ENCODE data around the gene SIDT2.
"Not testable (repeated sequence)": the region's sequence is repeated elsewhere in the genome, so short reads cannot be mapped to it uniquely, and the experiment has no call there.

SIDT2 gene

GRCh38 chr11:117208710-117209109, 30.2 kb downstream of the SIDT2 start:
- not testable (repeated sequence) for H3K27me3 ChIP-seq (ENCODE audit: low read depth); H3K4me1 ChIP-seq; H3K4me3 ChIP-seq; DNase-seq (ENCODE audit: low spot score in 2 of 2); H3K9me3 ChIP-seq
- in situ Hi-C loops (cut with MboI; ENCODE audit: low sequenced_read_pairs), result loop anchor here (5.0 kb wide), 1 partner anchor 76 kb away; no protein-coding TSS in a partner anchor
- H3K36me3 ChIP-seq (replicated peaks), result peaks cover 11% of the 10 kb centered on the region

GRCh38 chr11:117209351-117210125, 31.0 kb downstream of the SIDT2 start:
- H3K4me3 ChIP-seq; DNase-seq (ENCODE audit: low spot score in 2 of 2); H3K9me3 ChIP-seq; H3K4me1 ChIP-seq; H3K27me3 ChIP-seq (ENCODE audit: low read depth): not testable (repeated sequence)
- in situ Hi-C loops (cut with MboI; ENCODE audit: low sequenced_read_pairs), result loop anchor here (5.0 kb wide), 1 partner anchor 77 kb away; no protein-coding TSS in a partner anchor
- peaks cover 15% of the 10 kb centered on the region for H3K36me3 ChIP-seq (replicated peaks)

- no peaks in the 10 kb centered on the region for H3K27me3 ChIP-seq (ENCODE audit: low read depth)
- in situ Hi-C loops (cut with MboI; ENCODE audit: low sequenced_read_pairs), result no loop called here
- H3K36me3 ChIP-seq (replicated peaks), result peaks cover 12% of the 10 kb centered on the region
- no peak overlapping the region for H3K4me3 ChIP-seq
- no peaks in the 10 kb centered on the region for H3K9me3 ChIP-seq
- DNase-seq (ENCODE audit: low spot score in 2 of 2), result no peak
- no peaks in the 10 kb centered on the region for H3K4me1 ChIP-seq
Measured at GRCh38 chr11:117210620-117211019, 32.1 kb downstream of the SIDT2 start.

GRCh38 chr11:117212697-117213355, 34.3 kb downstream of the SIDT2 start:
- H3K36me3 ChIP-seq (replicated peaks), result peaks cover 30% of the 10 kb centered on the region
- no peaks in the 10 kb centered on the region for H3K27me3 ChIP-seq (ENCODE audit: low read depth)
- no peaks in the 10 kb centered on the region for H3K4me1 ChIP-seq
- H3K4me3 ChIP-seq, result no peak overlapping the region
- no peaks in the 10 kb centered on the region for H3K9me3 ChIP-seq
- in situ Hi-C loops (cut with MboI; ENCODE audit: low sequenced_read_pairs), result no loop called here
- DNase-seq (ENCODE audit: low spot score in 2 of 2), result no peak

GRCh38 chr11:117214404-117215110, 36.0 kb downstream of the SIDT2 start:
- H3K36me3 ChIP-seq (replicated peaks), result peaks cover 41% of the 10 kb centered on the region
- in situ Hi-C loops (cut with MboI; ENCODE audit: low sequenced_read_pairs), result no loop called here
- no peak overlapping the region for H3K4me3 ChIP-seq
- no peaks in the 10 kb centered on the region for H3K9me3 ChIP-seq
- H3K4me1 ChIP-seq, result no peaks in the 10 kb centered on the region
- no peaks in the 10 kb centered on the region for H3K27me3 ChIP-seq (ENCODE audit: low read depth)
- DNase-seq (ENCODE audit: low spot score in 2 of 2), result no peak

- in situ Hi-C loops (cut with MboI; ENCODE audit: low sequenced_read_pairs), result no loop called here
- no peak overlapping the region for H3K4me3 ChIP-seq
- no peaks in the 10 kb centered on the region for H3K4me1 ChIP-seq
- H3K36me3 ChIP-seq (replicated peaks), result peaks cover 53% of the 10 kb centered on the region
- no peaks in the 10 kb centered on the region for H3K27me3 ChIP-seq (ENCODE audit: low read depth)
- DNase-seq (ENCODE audit: low spot score in 2 of 2), result no peak
- H3K9me3 ChIP-seq, result no peaks in the 10 kb centered on the region
Measured at GRCh38 chr11:117217141-117218084, 38.9 kb downstream of the SIDT2 start.

- Histone ChIP-seq H3K36me3 (replicated peaks) (peaks cover 53% of the 10 kb centered on the region), H3K9me3 (no peaks in the 10 kb centered on the region), H3K27me3 (ENCODE audit: low read depth) (no peaks in the 10 kb centered on the region), H3K4me1 (no peaks in the 10 kb centered on the region), H3K4me3 (no peak overlapping the region)
- in situ Hi-C loops (cut with MboI; ENCODE audit: low sequenced_read_pairs), result no loop called here
- no peak for DNase-seq (ENCODE audit: low spot score in 2 of 2)
Measured at GRCh38 chr11:117218133-117218915, 39.8 kb downstream of the SIDT2 start.

GRCh38 chr11:117219001-117219400, 40.5 kb downstream of the SIDT2 start:
- in situ Hi-C loops (cut with MboI; ENCODE audit: low sequenced_read_pairs), result no loop called here
- H3K4me1 ChIP-seq, result no peaks in the 10 kb centered on the region
- H3K9me3 ChIP-seq, result no peaks in the 10 kb centered on the region
- no peak overlapping the region for H3K4me3 ChIP-seq
- H3K27me3 ChIP-seq (ENCODE audit: low read depth), result no peaks in the 10 kb centered on the region
- peaks cover 56% of the 10 kb centered on the region for H3K36me3 ChIP-seq (replicated peaks)
- no peak for DNase-seq (ENCODE audit: low spot score in 2 of 2)

- Histone ChIP-seq H3K4me3 (no peak overlapping the region), H3K4me1 (no peaks in the 10 kb centered on the region)
Measured at GRCh38 chr11:117219455-117219854, 40.9 kb downstream of the SIDT2 start.

GRCh38 chr11:117219995-117220394, 41.5 kb downstream of the SIDT2 start:
- in situ Hi-C loops (cut with MboI; ENCODE audit: low sequenced_read_pairs), result loop anchor here (10.0 kb wide), 1 partner anchor 345 kb away; no protein-coding TSS in a partner anchor

More at GRCh38 chr11:117219455-117219854, 40.9 kb downstream of the SIDT2 start:
- no peak for DNase-seq (ENCODE audit: low spot score in 2 of 2)
- Histone ChIP-seq H3K9me3 (no peaks in the 10 kb centered on the region), H3K27me3 (ENCODE audit: low read depth) (no peaks in the 10 kb centered on the region), H3K36me3 (replicated peaks) (peaks cover 54% of the 10 kb centered on the region)
- in situ Hi-C loops (cut with MboI; ENCODE audit: low sequenced_read_pairs), result no loop called here

GRCh38 chr11:117220568-117220967, 42.0 kb downstream of the SIDT2 start:
- H3K9me3 ChIP-seq, result no peaks in the 10 kb centered on the region
- no peaks in the 10 kb centered on the region for H3K4me1 ChIP-seq
- in situ Hi-C loops (cut with MboI; ENCODE audit: low sequenced_read_pairs), result loop anchor here (10.0 kb wide), 1 partner anchor 346 kb away; no protein-coding TSS in a partner anchor
- no peak overlapping the region for H3K4me3 ChIP-seq
- DNase-seq (ENCODE audit: low spot score in 2 of 2), result no peak
- peaks cover 59% of the 10 kb centered on the region for H3K36me3 ChIP-seq (replicated peaks)
- no peaks in the 10 kb centered on the region for H3K27me3 ChIP-seq (ENCODE audit: low read depth)

More at GRCh38 chr11:117219995-117220394, 41.5 kb downstream of the SIDT2 start:
- no peaks in the 10 kb centered on the region for H3K4me1 ChIP-seq
- no peak overlapping the region for H3K4me3 ChIP-seq
- DNase-seq (ENCODE audit: low spot score in 2 of 2), result no peak
- H3K27me3 ChIP-seq (ENCODE audit: low read depth), result no peaks in the 10 kb centered on the region
- no peaks in the 10 kb centered on the region for H3K9me3 ChIP-seq
- peaks cover 54% of the 10 kb centered on the region for H3K36me3 ChIP-seq (replicated peaks)

- DNase-seq (ENCODE audit: low spot score in 2 of 2), result no peak
- H3K4me1 ChIP-seq, result no peaks in the 10 kb centered on the region
- H3K27me3 ChIP-seq (ENCODE audit: low read depth), result no peaks in the 10 kb centered on the region
- H3K4me3 ChIP-seq, result no peak overlapping the region
- in situ Hi-C loops (cut with MboI; ENCODE audit: low sequenced_read_pairs), result loop anchor here (10.0 kb wide), 1 partner anchor 346 kb away; no protein-coding TSS in a partner anchor
- H3K9me3 ChIP-seq, result no peaks in the 10 kb centered on the region
- peaks cover 59% of the 10 kb centered on the region for H3K36me3 ChIP-seq (replicated peaks)
Measured at GRCh38 chr11:117220999-117221774, 42.6 kb downstream of the SIDT2 start.
